Mesodermal cell (in vitro differentiated cells): ENCODE results near the gene COX6B2.

Source experiments
- H3K27ac ChIP-seq: 2 replicates; pipeline ENCODE4 v1.7.0; 2013; ENCODE audit warnings: mild to moderate bottlenecking, low read depth, low read length, moderate library complexity; ENCODE audit not compliant: severe bottlenecking
- H3K36me3 ChIP-seq: 2 replicates; pipeline ENCODE4 v1.7.1; 2013; ENCODE audit warnings: mild to moderate bottlenecking, low read length, moderate library complexity; ENCODE audit not compliant: control insufficient read depth, insufficient read depth
- H3K4me1 ChIP-seq: one replicate; pipeline ENCODE4 v1.7.1; 2013; ENCODE audit warnings: mild to moderate bottlenecking, low read length; ENCODE audit not compliant: insufficient read depth, control insufficient read depth, poor library complexity, severe bottlenecking
- H3K4me3 ChIP-seq: 2 replicates; pipeline ENCODE4 v1.7.0; 2013; ENCODE audit warnings: low read length, control low read depth, mild to moderate bottlenecking; ENCODE audit not compliant: insufficient read depth, poor library complexity, severe bottlenecking; ENCODE audit errors: extremely low read depth
- H3K9me3 ChIP-seq: 2 replicates; pipeline ENCODE4 v1.7.1; 2013; ENCODE audit warnings: mild to moderate bottlenecking, low read length, moderate library complexity; ENCODE audit not compliant: control insufficient read depth
- WGBS, 2 experiments: methylation state at CpG; one replicate each; pipeline ENCODE4 v1.1.5; 2013; ENCODE audit warnings: missing lambda C conversion rate in 2 of 2; ENCODE audit not compliant: insufficient coverage in 2 of 2; 5-methylcytosine and 5-hydroxymethylcytosine counted together

The COX6B2 gene

DNA sequence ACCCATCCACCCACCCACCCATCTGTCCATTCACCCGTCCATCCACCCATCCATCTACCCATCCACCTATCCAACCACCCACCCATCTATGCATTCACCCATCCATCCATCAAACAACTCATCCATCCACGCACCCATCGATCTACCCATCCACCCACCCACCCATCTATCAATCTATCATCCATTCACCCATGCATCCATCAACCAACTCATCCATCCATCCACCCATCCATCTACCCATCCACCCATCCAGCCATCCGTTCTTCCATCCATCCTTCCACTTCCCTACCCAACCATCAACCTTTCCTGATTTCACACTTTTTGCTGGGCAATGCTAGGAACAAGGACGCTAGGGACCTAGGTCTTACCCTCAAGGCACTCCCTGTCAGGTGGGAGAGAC lies 27.5 kb upstream of the COX6B2 start:
- Histone ChIP-seq H3K27ac (no peak overlapping the region), H3K36me3 (peaks cover 7% of the 10 kb centered on the region), H3K4me3 (no peak overlapping the region), H3K4me1 (peaks cover 13% of the 10 kb centered on the region), H3K9me3 (no peaks in the 10 kb centered on the region)
- 91 to 97% methylated on average over 4 to 5 of the region's 5 CpGs for WGBS, 2 experiments

DNA sequence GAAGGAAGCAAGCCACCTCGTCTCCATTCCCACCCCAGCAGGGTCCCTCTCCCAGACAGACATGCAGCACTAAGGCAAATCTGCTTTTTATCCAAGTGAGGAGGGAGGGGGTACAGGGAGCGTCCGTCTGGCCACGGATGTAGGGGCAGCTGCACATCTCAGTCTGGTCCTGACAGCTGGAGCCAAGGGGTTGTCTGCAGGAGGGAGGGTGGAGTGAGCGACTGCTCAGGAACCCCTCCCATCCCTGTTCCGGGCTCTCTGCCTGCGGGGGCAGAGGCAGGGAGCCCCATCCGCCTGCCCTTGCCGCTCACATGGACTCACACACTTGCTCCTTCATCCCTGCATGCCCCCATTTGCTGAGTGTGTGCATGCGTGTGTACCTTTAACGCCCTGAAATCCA lies 24.7 kb upstream of the COX6B2 start:
- 66 to 81% methylated on average over 3 to 10 of the region's 11 CpGs for WGBS, 2 experiments
- Histone ChIP-seq H3K9me3 (no peaks in the 10 kb centered on the region), H3K4me1 (peaks cover 28% of the 10 kb centered on the region), H3K4me3 (no peak overlapping the region), H3K36me3 (no peaks in the 10 kb centered on the region), H3K27ac (no peak overlapping the region)

DNA sequence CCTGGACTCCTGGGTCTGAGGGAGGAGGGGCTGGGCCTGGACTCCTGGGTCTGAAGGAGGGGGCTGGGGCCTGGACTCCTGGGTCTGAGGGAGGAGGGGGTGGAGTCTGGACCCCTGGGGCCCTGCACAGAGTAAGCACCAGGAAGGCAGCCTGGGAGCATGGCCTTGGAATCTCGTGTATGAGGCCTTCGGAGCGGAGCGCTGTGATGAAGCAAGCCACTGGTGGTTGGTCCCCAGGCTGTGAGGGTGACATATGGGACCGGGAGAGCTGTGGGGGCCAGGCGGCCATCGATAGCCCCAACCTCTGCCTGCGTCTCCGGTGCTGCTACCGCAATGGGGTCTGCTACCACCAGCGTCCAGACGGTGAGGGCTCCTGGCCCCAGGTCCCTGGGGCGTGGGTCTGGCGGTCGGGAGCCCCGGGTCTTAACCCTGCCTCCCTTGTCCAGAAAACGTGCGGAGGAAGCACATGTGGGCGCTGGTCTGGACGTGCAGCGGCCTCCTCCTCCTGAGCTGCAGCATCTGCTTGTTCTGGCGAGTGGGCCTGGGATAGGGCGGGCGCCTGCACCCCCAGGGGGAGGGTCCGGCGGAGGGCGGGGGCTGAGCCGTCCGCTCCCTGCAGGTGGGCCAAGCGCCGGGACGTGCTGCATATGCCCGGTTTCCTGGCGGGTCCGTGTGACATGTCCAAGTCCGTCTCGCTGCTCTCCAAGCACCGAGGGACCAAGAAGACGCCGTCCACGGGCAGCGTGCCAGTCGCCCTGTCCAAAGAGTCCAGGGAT lies 23.0 kb upstream of the COX6B2 start:
- Histone ChIP-seq H3K4me1 (peaks cover 43% of the 10 kb centered on the region), H3K9me3 (no peaks in the 10 kb centered on the region), H3K27ac (no peak overlapping the region), H3K4me3 (no peak overlapping the region), H3K36me3 (no peaks in the 10 kb centered on the region)
- 21 to 26% methylated on average over 41 to 43 of the region's 43 CpGs for WGBS, 2 experiments

DNA sequence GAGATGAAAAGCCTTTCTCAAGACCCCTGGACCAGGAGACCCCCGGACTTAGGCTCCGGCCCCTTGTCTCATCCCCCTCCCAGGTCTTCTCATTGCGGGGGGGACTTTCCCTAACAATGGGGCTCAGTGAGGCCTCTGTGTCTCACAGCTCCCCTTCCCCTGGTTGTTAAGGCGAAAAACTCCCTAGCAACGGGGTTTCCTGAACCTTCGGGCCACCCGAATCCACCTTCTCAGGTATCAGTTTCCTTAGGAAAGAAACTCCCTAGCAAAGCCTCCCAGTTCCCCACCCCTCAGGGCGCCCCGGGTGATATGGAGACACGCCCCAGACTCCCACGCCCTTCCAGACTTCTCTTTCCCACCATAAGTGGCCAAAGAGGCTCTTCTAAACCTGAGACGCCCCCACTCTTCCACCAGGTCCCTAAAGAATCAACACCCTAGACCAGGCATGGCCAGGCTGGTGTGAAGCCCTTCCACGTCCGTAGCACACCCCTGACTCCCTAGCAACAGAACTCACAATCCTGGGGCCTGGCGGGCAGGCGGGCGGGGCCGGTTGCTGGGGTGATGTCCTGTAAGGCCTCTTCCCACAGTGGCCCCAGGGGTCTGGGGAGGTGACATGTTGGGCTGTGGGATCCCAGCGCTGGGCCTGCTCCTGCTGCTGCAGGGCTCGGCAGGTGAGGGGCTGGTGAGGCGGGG lies 21.9 kb upstream of the COX6B2 start, which contains the start of gene TMEM190:
Gene TMEM190 (plus strand): TSS at position 586 of the 693 bp plus-strand sequence. CDS start 28 bp downstream, at position 614.
- no peak within 1 kb of the TSS for H3K4me3 ChIP-seq
- no peak within 1 kb of the TSS for H3K27ac ChIP-seq
- H3K4me1 ChIP-seq = peaks cover 52% of the 10 kb centered on the region
- no peaks in the 10 kb centered on the region for H3K9me3 ChIP-seq
- H3K36me3 ChIP-seq = no peaks in the 10 kb centered on the region
- whole genome bisulfite sequencing, 2 experiments = 55 to 58% methylated on average over 9 to 15 of the region's 21 CpGs

DNA sequence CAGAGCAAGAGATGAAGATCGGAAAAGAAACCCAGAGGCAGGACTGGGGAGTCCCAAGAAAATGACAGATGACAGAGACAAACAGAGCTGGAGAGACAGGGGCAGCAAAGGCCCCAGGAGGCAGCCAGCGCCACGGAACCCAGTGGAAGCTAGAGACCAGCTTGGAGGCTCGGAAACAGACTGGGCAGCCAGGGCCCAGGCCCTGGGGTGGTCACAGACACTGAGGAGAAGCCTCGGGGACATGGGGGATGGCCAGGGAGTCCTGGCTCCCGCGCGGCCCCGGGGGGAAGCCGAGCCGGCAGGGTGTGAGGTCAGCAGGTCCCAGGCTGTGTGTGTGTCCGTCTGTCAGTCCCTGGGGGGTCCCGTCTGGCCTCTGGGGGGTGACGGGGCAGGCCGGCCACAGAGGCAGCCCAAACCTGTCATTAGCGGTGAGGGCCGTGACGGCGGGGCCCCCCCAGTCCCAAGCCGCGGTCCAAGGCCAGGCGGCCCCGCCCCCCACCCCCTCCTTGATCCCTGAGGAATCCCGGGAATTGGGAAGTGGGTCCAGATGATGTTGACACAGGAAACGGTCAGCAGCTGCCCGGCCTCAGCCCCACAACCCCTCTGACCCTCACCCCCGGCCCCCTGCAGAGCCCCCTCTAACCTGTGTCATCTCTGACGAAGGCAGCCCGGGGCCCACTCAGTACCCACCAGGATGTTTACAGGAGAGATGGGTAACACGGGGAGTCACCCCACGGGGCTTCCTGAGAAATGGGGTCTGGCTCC lies 19.7 kb upstream of the COX6B2 start:
- WGBS, 2 experiments = 6% methylated on average over 17 to 18 of the region's 31 CpGs
- Histone ChIP-seq H3K36me3 (no peaks in the 10 kb centered on the region), H3K9me3 (no peaks in the 10 kb centered on the region), H3K4me1 (peaks cover 55% of the 10 kb centered on the region), H3K4me3 (no peak overlapping the region), H3K27ac (peak overlapping the region; percentile 88)

DNA sequence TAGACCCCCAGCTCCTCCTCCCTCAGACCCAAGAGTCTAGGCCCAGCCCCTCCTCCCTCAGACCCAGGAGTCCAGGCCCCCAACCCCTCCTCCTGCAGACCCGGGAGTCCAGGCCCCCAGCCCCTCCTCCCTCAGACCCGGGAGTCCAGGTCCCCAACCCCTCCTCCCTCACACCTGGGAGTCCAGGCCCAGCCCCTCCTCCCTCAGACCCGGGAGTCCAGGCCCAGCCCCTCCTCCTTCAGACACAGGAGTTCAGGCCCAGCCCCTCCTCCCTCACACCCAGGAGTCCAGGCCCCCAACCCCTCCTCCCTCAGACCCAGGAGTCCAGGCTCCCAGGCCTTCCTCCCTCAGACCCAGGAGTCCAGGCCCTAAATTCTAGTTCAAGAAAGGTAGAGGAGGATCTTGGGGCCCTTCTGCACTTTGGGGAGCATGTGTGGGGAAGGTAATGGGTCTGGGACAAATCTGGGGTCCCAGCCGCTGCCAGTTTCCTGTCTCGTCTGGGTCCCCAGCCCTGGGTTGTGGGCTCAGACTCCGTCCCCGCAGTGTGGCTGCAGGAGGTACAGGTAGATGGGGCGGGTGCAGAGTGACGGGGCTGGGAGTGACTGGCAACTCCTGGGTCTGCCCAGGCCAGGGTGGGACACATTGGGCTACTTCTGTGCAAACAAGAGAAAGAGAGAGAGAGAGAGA lies 18.9 kb upstream of the COX6B2 start:
- WGBS, 2 experiments = 36 to 39% methylated on average over 6 to 8 of the region's 9 CpGs
- H3K27ac ChIP-seq = peak overlapping the region; percentile 88

DNA sequence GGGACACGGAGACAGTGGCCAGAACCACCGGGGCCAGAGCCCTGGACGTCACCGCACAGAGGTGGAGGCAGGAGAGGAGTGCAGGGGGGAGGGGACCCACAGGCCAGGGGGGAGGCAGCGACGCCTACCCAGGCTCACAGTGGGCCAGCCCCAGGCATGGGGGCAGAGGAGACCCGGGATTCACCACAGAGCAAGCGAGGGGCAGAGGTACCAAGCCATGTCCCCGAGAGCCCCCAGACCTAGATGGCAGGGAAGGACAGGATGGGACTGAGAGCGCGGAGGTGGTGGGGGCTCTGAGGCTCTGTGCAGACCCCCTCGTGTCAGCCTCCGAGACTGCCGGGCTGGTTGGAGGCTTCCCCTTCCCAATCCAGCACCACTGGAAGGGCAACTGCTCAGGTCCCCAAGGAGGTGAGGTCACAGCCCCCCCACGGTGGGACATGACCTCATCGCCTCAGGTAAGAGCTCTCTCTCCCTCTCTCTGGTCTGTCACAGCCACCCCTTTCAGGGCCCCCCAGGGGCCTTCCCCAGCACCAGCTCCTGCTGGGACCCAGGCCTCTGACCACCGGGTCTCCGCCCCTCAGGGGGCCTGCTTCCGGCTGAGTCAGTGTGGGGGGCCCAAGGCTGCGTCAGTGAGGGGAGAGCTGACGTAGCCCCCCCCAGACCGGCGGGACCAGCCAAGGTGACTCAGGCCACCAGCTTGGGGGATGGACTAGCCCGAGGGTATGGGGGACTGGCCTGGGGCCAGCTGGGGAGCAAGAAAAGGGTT lies 18.0 kb upstream of the COX6B2 start:
- H3K4me1 ChIP-seq = peaks cover 56% of the 10 kb centered on the region
- 43 to 46% methylated on average over 17 to 19 of the region's 24 CpGs for WGBS, 2 experiments

More for the DNA sequence above, 18.9 kb upstream of the COX6B2 start:
- Histone ChIP-seq H3K9me3 (no peaks in the 10 kb centered on the region), H3K4me1 (peaks cover 56% of the 10 kb centered on the region), H3K4me3 (peak overlapping the region; percentile 5), H3K36me3 (no peaks in the 10 kb centered on the region)

DNA sequence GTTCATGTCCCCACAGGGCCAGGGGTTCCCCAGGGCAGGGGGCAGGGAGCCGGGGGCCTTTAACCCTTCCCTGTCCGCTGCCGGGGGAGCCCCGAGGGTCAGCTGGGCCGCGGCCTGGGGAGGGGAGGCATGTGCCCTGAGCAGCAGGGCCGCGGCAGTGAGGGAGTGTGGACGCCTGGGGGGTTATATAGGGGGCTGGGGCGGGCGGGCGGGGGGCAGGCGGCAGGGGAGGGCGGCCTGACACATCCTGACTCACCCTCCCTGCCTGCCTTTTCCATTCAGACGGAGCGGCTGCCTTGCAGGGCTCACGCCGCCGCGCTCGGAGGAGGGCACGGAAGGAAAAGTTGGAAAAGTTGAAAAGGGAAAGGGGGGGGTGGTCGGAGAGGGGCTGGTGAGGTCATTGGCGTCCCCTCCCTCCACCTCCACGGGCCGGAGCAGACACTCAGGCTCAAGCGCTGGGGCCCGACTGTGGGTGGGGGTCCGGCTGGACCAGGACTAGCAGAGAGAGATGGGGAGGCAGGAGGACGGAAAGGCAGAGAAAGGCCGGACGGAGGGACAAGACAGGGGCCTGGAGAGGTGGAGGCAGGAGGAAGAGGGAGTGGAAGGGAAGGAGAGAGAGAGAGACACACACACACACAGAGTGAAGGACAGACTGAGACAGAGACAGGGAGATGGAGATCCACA lies 15.9 kb upstream of the COX6B2 start, which contains the start of gene IL11:
Gene IL11 (minus strand): TSS at position 159 of the 684 bp plus-strand sequence. CDS start 153 bp downstream, at position 6.
- H3K36me3 ChIP-seq = peaks cover 27% of the 10 kb centered on the region
- H3K4me3 ChIP-seq = peak within 1 kb of the TSS; percentile 69
- peaks cover 43% of the 10 kb centered on the region for H3K4me1 ChIP-seq
- H3K9me3 ChIP-seq = no peaks in the 10 kb centered on the region
- WGBS, 2 experiments = 4 to 13% methylated on average over 3 to 5 of the region's 32 CpGs
- peak within 1 kb of the TSS; percentile 81 for H3K27ac ChIP-seq

More for the DNA sequence above, 18.0 kb upstream of the COX6B2 start:
- no peaks in the 10 kb centered on the region for H3K9me3 ChIP-seq
- peaks cover 8% of the 10 kb centered on the region for H3K36me3 ChIP-seq
- H3K27ac ChIP-seq = peak overlapping the region; percentile 49
- H3K4me3 ChIP-seq = no peak overlapping the region

DNA sequence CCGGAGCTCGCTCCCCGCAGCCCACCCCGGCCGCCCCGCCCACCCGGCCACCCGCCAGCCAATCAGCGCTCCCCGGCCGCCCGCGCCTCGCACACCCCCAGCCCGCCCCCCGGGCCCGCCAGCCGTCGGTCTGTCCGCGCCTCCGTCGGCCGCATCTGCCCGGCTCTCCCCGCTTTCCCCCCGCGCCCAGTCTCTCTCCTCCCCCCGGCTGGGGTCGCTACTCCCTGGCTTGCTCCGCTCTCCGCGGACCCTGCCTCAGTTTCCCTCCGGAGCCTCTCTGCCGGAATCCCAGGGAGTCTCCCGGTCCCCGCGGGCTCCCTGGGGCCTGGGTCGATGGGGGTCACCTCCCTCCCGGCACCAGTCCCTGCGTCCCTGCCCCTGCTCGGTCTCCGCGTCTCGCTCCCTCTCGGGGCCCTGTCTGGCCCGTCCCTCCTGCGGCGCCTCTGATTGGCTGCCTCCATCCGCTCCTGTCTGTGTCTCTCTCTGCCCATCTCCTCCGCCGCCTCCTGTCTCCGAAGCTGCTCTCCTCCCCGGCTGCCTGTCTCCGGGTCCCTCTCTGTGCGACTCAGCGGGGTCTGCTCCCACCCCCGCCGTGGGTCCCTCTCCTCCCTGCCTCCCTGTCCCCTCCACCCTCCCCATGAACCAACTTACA lies 15.3 kb upstream of the COX6B2 start:
- 0 to 1% methylated on average over 42 to 46 of the region's 59 CpGs for WGBS, 2 experiments
- peaks cover 37% of the 10 kb centered on the region for H3K4me1 ChIP-seq
- H3K4me3 ChIP-seq = peak overlapping the region; percentile 69
- peak overlapping the region; percentile 78 for H3K27ac ChIP-seq
- peaks cover 34% of the 10 kb centered on the region for H3K36me3 ChIP-seq
- H3K9me3 ChIP-seq = no peaks in the 10 kb centered on the region
